H1 (cell line): Measurements from ENCODE around the gene RAB1B. TPM values are rescaled to one million over a fixed set of nuclear protein-coding genes. Genes with fewer than 3 reads are reported as not detected.

Experiments used
- GTF2F1 ChIP-seq: IDR thresholded peaks from 2 replicates; pipeline ENCODE4 v1.6.1; 2012; ENCODE audit warnings: low read depth, low read length, improper control_type of control experiment, borderline replicate concordance
- PHF8 ChIP-seq: fragments of 200-600 bp; sonication (generic); conservative IDR thresholded peaks from 2 replicates; pipeline ENCODE4 v1.7.1; 2012; ENCODE audit warnings: low read depth, mild to moderate bottlenecking, inconsistent platforms, low read length, moderate library complexity
- polyA plus RNA-seq, 7 experiments: library from polyadenylated mRNA; depleted of rRNA in 3 of 7; stranded (reverse) in 5 of 7; unstranded in 2 of 7; fragments of >200 nt in 5 of 7; fragments of 200-250 nt in 2 of 7; gene quantifications; 1 replicate in 5 of 7; 2 replicates in 1 of 7; 4 replicates in 1 of 7; pipeline versions ENCODE4 v1.2.1 to v1.2.3, GENCODE V29; 2011 to 2013; ENCODE audit warnings: missing spikeins in 2 of 7, mixed read lengths in 2 of 7
- total RNA-seq: library from RNA; stranded (reverse); fragmentation: NEBNext Ultra II Directional; extraction: Animal tissue kit (Norgen Biotek cat#: 25700); gene quantifications from 2 replicates; pipeline ENCODE4 v1.2.1, GENCODE V29; 2021

RAB1B gene
- total and polyA plus RNA-seq, 2 of the 8 experiments (the other 6 are each of a cell fraction or from before 2014, with no cell fraction given) = 100 to 217 TPM

GRCh38 chr11:66311470-66311964 lies 43.1 kb downstream of the RAB1B start (continued):
- no peak for TF ChIP-seq GTF2F1
- TF ChIP-seq PHF8 = no peak
- TF ChIP-seq, all 59 proteins: peak for 0
